ENCODE data around the gene KCNK3.

Gene KCNK3

DNA sequence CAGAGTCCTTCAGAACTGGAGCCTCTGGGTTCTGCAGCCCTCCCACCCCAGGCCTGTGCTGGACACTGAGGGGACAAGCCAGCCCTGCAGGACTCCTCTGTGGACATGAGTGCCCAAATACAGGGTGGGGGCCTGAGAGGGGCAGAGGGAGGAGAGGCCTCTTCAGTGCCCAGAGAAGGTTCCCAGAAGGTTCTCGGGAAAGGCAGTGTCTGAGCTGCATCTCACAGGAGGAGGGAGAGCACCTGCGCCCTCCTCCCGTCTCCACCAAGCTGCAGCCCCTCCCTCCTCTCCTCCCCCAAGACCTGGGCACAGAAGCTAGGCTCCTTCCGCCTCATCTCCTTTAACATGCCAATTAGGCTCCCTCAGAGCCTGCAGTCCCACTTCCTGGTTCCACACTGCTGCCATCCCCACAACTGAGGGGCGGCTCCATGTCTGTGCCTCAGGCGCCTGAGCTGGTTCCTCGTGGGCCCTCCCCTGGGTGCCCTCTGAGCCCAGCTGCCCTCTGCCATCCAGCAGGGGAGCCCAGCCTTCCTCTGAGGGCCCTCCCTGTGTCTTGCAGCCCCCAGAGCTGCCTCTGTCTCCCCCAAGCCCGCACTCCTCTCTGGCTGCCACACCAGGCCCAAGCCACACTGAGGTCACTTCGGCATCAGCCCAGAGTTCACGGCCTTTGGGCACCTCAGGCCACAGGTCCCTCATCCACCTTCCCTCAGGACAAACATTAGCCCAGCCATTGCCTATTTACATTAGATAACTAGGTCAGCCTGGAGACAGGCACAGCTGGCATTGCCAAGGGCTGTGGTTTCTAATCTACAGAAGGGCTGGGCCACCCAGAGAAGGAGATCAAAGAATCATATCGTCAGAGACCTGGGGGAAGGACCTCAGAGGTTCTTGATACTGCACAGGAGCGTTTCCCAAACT lies 28.9 kb downstream of the KCNK3 start:
- no peak for TF ChIP-seq GATA2 (IDR thresholded peaks at IDR 0.05; ENCODE audit: low read depth, low read length)
- no peak for TF ChIP-seq GATA3 (IDR thresholded peaks at IDR 0.05; ENCODE audit: low read depth, low read length)

DNA sequence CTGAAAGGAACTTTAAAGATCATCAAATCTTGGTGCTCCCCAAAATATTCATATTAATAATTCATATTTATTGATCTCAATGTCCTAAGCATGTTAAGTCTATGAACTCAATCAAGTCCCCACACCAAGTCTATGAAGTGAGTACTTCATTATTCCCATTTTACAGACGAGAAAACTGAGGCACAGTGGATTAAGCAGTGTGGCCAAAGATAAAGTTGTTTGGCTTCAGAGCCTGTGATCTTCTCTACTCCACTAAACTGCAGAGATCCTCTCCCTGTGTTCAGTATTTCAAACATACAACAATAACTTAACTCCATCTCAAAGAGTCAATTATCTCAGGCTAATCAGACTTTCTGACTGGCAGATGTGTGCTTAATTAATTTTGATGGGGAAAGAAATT lies 29.8 kb downstream of the KCNK3 start:
- TF ChIP-seq GATA2 (IDR thresholded peaks at IDR 0.05; ENCODE audit: low read depth, low read length) (no peak), GATA3 (IDR thresholded peaks at IDR 0.05; ENCODE audit: low read depth, low read length) (no peak)

- TF ChIP-seq GATA2 (IDR thresholded peaks at IDR 0.05; ENCODE audit: low read depth, low read length): no peak
These were observed 30.4 kb downstream of the KCNK3 start for GRCh38 chr2:26722911-26723310.

GRCh38 chr2:26723475-26723874 lies 31.0 kb downstream of the KCNK3 start:
- TF ChIP-seq GATA2 (IDR thresholded peaks at IDR 0.05; ENCODE audit: low read depth, low read length): no peak
- no peak for TF ChIP-seq GATA3 (IDR thresholded peaks at IDR 0.05; ENCODE audit: low read depth, low read length)

- TF ChIP-seq GATA2 (IDR thresholded peaks at IDR 0.05; ENCODE audit: low read depth, low read length) (no peak), GATA3 (IDR thresholded peaks at IDR 0.05; ENCODE audit: low read depth, low read length) (no peak)
These were observed 31.6 kb downstream of the KCNK3 start for GRCh38 chr2:26723991-26724750.

- TF ChIP-seq GATA3 (IDR thresholded peaks at IDR 0.05; ENCODE audit: low read depth, low read length) (no peak), GATA2 (IDR thresholded peaks at IDR 0.05; ENCODE audit: low read depth, low read length) (no peak)
These were observed 32.4 kb downstream of the KCNK3 start for GRCh38 chr2:26724784-26725520.

DNA sequence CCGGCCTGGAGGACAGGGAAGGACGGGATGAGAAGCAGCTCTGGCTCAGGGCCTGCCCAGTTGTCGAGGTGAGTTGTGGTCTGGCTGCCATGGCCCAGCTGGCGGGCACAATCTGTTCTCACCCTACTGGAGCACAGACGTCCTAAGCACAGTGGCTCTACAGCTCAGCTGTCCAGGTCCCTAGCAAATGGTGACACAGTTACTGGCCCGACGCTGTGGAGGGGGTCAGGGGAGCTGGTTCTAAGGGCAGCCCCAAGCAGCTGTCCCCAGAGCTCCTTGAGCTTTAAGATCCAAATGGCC lies 32.9 kb downstream of the KCNK3 start:
- no peak for TF ChIP-seq GATA2 (IDR thresholded peaks at IDR 0.05; ENCODE audit: low read depth, low read length)
- TF ChIP-seq GATA3 (IDR thresholded peaks at IDR 0.05; ENCODE audit: low read depth, low read length): no peak

DNA sequence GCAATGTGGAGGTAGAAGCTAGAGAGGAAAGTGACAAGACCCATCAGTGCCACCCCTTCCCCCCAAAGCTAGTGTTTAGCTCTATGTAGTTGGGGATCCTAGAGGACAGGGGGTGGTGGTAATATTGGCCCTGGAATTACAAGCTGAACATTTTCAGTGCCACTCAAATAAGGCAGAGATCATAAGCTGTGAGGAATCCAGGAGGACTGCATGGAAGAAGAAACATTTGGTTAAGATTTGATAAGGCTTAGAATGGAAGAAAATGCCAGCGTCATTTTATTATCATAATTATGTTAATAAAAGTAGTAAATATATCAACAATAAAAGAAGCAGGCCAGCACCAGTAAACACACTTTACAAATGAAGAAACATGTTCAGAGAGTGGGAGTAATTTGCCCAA lies 33.7 kb downstream of the KCNK3 start:
- TF ChIP-seq GATA2 (IDR thresholded peaks at IDR 0.05; ENCODE audit: low read depth, low read length): no peak
- TF ChIP-seq GATA3 (IDR thresholded peaks at IDR 0.05; ENCODE audit: low read depth, low read length): no peak

DNA sequence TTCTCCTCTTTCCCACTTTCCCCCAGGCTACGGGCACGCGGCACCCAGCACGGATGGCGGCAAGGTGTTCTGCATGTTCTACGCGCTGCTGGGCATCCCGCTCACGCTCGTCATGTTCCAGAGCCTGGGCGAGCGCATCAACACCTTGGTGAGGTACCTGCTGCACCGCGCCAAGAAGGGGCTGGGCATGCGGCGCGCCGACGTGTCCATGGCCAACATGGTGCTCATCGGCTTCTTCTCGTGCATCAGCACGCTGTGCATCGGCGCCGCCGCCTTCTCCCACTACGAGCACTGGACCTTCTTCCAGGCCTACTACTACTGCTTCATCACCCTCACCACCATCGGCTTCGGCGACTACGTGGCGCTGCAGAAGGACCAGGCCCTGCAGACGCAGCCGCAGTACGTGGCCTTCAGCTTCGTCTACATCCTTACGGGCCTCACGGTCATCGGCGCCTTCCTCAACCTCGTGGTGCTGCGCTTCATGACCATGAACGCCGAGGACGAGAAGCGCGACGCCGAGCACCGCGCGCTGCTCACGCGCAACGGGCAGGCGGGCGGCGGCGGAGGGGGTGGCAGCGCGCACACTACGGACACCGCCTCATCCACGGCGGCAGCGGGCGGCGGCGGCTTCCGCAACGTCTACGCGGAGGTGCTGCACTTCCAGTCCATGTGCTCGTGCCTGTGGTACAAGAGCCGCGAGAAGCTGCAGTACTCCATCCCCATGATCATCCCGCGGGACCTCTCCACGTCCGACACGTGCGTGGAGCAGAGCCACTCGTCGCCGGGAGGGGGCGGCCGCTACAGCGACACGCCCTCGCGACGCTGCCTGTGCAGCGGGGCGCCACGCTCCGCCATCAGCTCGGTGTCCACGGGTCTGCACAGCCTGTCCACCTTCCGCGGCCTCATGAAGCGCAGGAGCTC lies 35.4 kb downstream of the KCNK3 start:
- TF ChIP-seq GATA2 (IDR thresholded peaks at IDR 0.05; ENCODE audit: low read depth, low read length) (no peak), GATA3 (IDR thresholded peaks at IDR 0.05; ENCODE audit: low read depth, low read length) (no peak)

DNA sequence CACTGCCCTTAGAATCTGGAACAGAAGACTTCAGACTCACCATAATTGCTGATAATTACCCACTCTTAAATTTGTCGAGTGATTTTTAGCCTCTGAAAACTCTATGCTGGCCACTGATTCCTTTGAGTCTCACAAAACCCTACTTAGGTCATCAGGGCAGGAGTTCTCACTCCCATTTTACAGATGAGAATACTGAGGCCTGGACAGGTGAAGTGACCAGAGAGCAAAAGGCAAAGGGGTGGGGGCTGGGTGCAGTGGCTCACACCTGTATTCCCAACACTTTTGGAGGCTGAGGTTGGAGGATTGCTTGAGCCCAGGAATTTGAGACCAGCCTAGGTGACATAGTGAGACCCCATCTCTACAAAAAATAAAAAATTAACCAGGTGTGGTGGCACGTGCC lies 36.8 kb downstream of the KCNK3 start:
- TF ChIP-seq GATA3 (IDR thresholded peaks at IDR 0.05; ENCODE audit: low read depth, low read length) (no peak), GATA2 (IDR thresholded peaks at IDR 0.05; ENCODE audit: low read depth, low read length) (no peak)

DNA sequence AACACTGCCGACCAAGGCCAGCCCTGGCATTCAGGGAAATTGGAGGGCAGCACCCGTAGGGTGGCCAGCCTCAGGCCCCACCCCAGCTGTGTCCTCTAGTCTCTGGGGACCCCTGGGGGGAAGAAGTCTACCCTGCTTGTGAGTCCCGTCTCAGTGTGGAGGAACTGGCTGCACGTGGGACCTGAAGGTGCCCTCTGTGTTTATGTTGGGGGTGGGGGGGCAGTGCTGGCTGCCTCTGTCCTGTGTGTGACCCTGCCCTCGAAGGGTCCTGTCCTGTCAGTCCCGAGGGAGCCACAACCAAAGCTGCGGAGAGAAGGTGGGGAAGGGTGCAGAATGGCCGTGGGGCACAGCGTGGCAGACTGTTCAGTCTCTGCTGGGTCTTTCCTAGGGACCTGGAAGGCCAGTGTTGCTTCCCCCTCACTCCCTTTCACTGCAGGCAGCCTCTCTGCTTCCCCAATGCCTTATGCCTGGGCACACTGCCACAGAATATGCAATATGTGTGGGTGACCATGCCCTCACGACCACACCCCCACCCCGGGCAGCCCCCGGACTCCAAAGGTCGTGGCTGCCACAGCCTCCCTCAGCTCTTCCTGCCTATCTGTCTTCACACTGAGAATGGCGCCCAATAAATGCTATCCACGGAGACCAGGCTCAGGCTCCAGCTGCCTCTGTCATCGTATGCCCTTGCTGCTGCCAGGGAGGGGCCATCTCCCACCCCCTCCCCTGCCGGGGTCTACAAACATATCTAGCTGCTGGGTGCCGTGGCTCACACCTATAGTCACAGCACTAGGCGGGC lies 38.2 kb downstream of the KCNK3 start:
- no peak for TF ChIP-seq GATA3 (IDR thresholded peaks at IDR 0.05; ENCODE audit: low read depth, low read length)
- no peak for TF ChIP-seq GATA2 (IDR thresholded peaks at IDR 0.05; ENCODE audit: low read depth, low read length)

DNA sequence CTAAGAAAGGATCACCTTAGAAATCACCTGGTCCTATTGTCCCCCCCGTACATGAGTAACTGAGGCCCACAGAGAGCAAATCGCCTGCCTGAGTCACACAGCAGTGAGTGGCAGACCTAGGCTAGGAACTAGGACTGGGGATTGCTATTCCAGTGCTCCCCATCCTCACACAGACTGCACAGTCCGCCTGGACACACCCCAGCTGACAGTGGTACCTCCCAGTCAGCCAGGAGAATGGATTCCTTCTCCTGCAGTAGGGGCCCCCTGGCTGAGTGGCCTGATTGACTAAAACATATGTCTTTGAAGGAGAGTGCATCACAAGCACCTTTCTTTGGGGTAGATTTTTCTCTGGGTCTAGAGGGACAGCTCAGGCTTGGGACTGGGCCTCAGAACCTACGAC lies 39.2 kb downstream of the KCNK3 start:
- no peak for TF ChIP-seq GATA3 (IDR thresholded peaks at IDR 0.05; ENCODE audit: low read depth, low read length)
- no peak for TF ChIP-seq GATA2 (IDR thresholded peaks at IDR 0.05; ENCODE audit: low read depth, low read length)

DNA sequence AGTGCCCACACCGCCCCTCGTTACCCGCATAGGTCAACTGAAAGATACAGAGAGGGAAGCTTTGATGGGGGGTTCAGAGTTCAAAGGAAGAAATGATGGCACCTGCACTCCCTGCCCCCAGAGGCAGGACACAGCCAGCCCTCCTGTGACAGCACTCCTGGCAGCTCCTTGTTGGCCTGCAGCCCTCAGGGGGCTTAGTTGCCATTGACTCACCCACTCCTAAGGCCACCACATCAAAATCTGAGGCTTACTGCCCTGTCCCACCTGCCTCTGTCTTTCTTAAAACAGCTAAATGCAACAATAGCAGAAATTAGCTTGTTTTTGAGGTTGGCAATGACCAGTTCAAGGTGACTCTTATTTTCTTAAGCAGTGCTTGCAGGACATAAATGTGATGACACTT lies 39.9 kb downstream of the KCNK3 start:
- TF ChIP-seq GATA3 (IDR thresholded peaks at IDR 0.05; ENCODE audit: low read depth, low read length): no peak
- TF ChIP-seq GATA2 (IDR thresholded peaks at IDR 0.05; ENCODE audit: low read depth, low read length): no peak

All from SH-SY5Y (cell line).